ENCODE measurements around the gene CDC14A. TPM values are rescaled to one million over a fixed set of nuclear protein-coding genes. Genes with fewer than 3 reads are reported as not detected.

CDC14A gene
- total and polyA plus RNA-seq, 2 of the 8 experiments (the other 6 are each of a cell fraction or from before 2014, with no cell fraction given), result 3.2 to 8.9 TPM

GRCh38 chr1:100455478-100456072, 103.3 kb downstream of the CDC14A start (continued):
- TF ChIP-seq TCF12 (IDR thresholded peaks at IDR 0.05; ENCODE audit: low read depth, low read length), result no peak
- TF ChIP-seq JUND (IDR thresholded peaks at IDR 0.05; ENCODE audit: low read length), result no peak
- TF ChIP-seq TEAD4 (IDR thresholded peaks at IDR 0.05; ENCODE audit: low read depth, low read length), result no peak
- TF ChIP-seq CREB1 (IDR thresholded peaks at IDR 0.05), result no peak
- TF ChIP-seq GTF2F1 (IDR thresholded peaks at IDR 0.05; ENCODE audit: borderline replicate concordance, low read depth, low read length), result no peak
- no peak for TF ChIP-seq SP4 (IDR thresholded peaks at IDR 0.05; ENCODE audit: low read length)
- TF ChIP-seq FOSL1 (IDR thresholded peaks at IDR 0.05; ENCODE audit: insufficient read depth, low read depth, low read length), result no peak

All from H1 (cell line).